GM18520 (cell line): Measurements from ENCODE around the gene LGALS3BP.

Source experiments
- ATAC-seq: cut with Tn5 transposase; IDR thresholded peaks from one replicate; pipeline ENCODE4 v1.9.1; 2021; ENCODE audit not compliant: unreplicated experiment

Gene LGALS3BP

DNA sequence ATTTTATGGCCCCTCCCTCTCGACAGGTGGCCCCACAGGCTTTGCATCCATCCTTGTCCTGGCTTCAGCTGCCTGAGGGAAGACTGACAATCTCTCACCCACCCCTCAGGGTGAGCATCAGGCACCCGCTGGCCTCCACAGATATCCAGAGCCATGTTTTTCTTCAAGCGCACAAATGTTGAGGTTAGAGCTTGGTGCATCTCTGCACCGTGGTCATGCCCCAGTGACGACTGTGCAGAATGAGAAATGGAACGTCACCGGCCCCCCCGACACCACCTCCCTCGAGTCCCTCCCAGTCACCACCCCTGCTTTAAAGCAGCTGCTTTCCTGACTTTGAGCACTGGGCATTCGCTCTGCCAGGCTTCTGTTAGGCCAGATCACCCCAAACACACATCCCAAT, 34.8 kb downstream of the LGALS3BP start:
- no peak for ATAC-seq

DNA sequence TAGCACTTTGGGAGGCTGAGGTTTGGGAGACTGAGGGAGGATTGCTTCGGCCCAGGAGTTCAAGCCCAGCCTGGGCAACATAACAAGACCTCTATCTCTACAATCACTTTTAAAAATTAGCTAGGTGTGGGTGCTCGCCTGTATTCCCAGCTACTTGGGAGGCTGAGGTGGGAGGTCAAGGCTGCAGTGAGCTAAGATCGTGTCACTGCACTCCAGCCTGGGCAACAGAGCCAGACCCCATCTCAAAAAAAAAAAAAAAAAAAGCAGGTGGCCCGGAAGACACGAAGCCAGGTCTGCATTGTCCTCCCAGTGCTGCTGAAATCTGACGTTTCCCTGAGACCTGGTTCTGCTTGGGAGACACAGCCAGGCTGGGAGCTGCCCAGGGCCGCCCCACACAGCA, 35.7 kb downstream of the LGALS3BP start:
- no peak for ATAC-seq

DNA sequence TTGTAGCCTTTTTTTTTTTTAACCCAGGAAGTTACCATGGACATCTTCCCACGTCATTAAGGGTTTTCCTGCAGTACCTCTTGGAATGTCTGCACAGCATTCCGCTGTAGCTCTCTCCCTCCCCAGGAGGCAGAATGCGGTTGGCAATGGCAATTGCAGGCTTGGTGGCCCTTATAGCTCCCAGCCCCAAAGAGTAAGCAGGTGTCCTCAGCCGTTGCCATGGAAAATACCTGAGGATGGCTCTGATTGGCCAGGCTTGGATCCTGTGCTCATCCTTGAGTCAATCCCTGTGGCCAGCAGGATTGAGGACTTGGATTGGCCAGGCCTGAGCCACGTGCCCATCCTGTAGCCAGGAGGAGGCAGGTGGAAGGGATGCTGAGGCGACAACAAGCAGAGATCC, 39.0 kb downstream of the LGALS3BP start:
- ATAC-seq: no peak

DNA sequence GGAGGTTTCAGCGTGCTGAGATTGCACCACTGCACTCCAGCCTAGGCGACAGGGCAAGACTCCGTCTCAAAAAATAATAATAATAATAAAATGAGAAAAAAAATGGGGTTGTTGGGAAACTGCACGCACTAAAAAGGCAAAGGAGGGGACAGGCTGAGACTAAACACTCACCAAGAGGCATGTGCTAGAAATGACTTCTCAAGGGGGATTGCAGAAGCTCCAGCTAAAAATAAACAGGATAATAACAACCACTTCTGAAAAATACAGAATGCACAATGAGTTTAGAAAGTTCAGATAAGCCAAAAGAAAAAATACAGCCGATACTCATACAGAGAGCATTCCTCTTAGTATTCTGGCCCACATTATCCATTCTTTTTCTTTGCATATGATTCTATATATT, 39.5 kb downstream of the LGALS3BP start:
- no peak for ATAC-seq

GRCh38 chr17:78939615-78940014, 40.1 kb downstream of the LGALS3BP start:
- ATAC-seq: no peak

GRCh38 chr17:78937561-78937960, 42.2 kb downstream of the LGALS3BP start:
- no peak for ATAC-seq

GRCh38 chr17:78935419-78936323, 44.1 kb downstream of the LGALS3BP start:
- no peak for ATAC-seq

DNA sequence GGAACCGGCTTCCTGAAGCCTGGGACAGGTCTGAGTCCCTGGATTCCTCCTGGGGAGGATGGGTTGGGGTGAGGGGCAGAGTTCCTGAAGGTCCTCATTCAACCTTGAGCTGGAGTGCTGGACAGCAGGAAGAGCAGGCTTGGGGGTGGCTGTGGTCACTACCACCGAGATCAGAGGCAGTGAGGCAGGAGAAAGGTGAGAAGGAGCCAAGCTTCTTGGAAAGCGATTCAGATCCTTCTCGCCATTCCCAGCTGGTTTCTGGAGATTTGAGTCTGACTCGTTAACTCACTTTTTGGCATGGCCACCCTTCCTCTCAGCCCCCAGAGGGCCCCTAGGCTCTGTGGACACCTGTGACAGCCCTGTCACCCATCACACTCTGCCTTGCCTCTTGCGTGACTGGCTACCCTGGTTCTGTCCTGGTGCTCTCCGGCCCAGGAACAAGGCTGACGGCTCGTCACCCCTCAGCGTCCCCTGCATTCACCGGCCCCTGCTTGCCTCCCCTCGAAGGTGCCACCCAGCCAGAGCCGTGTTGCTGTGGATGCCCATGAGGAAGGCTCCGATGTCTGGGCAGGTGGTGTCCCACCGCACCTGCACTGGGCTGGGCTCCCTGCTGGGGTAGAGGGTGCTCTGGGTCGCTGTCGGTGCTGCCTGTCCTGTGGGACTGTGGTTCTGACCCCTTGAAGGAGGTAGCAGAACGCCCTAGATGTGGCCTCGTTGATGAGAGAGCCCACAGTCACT, 44.9 kb downstream of the LGALS3BP start:
- ATAC-seq: no peak

- ATAC-seq: no peak
Observed at GRCh38 chr17:78933959-78934568, 45.7 kb downstream of the LGALS3BP start.

GRCh38 chr17:78933025-78933958, 46.4 kb downstream of the LGALS3BP start:
- ATAC-seq: no peak

DNA sequence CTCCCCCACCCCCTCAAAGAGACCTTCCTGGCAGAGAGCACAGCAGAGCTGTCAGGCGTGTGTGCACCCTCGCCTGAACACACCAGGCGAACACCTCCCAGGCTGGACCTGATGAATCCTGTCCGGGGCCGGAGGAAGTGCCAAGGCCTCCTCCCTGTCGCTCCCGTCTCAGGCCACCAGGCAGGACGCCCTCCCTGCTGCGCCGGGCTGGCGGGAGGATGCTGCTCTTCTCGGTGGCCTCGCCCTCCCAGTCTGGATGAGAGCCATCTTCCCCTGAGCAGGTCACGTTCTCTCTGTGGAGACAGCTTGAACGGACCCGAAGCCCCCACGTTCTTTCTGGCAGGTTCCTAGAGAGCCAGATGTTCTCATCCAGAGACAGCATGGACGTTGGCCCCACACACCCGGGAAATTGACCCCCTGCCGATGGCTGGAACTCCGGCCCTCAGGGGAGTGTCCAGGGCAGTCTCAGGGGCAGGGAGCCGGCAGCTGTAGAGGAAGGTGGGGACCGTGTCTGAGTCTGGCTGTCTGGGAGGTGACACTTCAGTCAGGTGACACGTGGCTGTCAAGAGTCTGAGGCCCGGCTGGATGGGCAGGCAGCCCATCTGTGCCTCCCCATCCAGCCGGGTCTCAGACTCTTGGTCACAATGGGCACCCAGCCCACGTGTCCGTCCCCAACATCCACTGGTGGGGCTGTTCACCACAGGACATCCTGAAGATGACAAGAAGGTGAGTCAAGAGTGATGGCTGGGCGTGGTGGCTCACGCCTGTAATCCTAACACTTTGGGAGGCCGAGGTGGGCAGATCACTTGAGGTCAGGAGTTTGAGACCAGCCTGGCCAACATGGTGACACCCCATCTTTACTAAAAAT, 49.6 kb downstream of the LGALS3BP start:
- no peak for ATAC-seq

DNA sequence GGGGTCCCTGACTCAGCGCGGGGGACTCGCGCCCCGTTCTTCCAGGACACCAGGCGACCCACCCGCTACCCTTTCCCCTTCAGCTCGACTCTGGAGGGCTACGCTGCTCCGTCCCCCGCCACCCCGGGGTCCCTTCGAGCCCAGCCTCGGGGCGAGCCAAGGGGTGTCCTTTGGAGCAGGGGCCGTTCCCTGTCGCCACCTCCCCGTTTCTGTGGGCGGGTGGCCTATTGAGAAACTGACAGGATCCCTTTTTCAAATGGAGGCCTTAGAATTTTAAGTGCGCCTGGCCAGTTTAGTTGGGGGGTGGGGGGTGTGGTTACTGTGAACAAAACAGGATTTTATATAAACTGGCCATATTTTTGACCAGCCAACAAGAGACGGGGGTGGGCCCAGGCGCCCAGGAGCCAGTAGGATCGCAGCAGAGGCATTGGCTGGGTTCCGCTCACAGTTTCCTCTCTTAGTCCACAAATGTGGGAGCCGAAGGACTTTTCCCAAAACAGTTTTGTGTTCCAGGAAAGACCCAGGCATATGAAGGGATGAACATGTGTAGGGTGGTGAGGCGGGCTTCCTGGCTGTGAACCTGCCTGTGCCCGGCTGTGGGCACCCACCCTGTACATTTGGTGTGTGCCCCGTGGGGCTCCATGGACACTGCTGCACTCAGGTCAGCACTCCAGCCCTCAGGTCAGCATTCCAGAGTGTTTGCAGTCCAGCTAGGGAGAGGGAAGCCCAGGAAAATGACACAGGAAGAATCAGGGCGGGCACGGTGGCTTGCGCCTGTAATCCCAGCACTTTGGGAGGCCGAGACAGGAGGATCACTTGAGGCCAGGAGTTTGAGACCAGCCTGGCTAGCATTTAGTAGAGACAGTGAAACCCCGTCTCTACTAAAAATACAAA, 53.8 kb downstream of the LGALS3BP start:
- no peak for ATAC-seq

GRCh38 chr17:78925234-78925633, 54.5 kb downstream of the LGALS3BP start, which contains the start of gene TIMP2:
Gene TIMP2, minus strand, starts transcription at chr17:78925387. Its CDS starts 299 bp downstream, at chr17:78925088.
- ATAC-seq: no peak

GRCh38 chr17:78924481-78925151, 55.1 kb downstream of the LGALS3BP start:
- ATAC-seq: no peak

DNA sequence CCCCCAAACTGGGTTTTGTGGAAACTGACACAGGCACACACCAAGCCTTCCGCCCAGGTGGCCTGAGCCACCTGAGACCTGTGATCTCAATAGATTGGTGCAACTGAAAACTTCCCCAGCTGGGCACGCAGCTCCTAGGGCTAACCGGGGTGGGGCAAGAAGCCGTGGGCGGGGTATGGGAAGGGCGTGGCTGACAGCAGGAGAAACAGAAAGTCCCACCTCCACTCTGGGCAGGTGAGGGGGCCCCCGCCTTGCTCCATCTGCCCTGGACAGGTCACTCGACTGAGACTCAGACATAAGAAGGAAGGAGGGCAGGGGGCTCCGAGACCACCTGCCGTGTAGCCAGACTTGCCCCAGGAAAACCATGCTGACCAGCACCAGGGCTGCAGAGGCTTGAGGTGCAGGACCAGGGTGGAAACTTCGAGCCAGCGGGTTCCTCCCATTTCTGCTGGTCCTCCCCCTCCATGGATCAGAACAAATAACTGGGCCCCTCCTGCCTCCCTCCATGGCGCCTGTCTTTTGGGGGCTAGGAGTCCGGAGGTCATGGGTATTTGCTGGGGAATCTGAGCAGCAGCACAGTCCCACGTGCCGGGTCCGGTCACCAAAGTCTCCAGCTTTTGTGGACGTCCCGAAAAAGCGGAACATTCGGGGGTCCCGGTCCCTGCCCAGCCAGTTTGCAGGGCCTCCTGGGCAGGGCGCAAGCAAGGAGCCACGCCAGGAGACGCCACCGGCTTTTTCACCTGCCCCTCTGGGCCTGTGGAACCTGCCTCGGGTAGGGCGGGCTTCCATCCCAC, 55.9 kb downstream of the LGALS3BP start:
- no peak for ATAC-seq

GRCh38 chr17:78922816-78923498, 56.8 kb downstream of the LGALS3BP start:
- no peak for ATAC-seq
